Dermis microvascular lymphatic vessel endothelial cell (primary cell): Measurements from ENCODE around the gene DCTN1. TPM values are rescaled to one million over a fixed set of nuclear protein-coding genes. Genes with fewer than 3 reads are reported as not detected.
"Not testable (repeated sequence)": the region's sequence is repeated elsewhere in the genome, so short reads cannot be mapped to it uniquely, and the experiment has no call there.

ENCODE experiments used
- DNase-seq, 2 donors: peaks; one replicate each; pipeline versions ENCODE4 v3.0.0 to v3.0.0-alpha.2; 2010; ENCODE audit warnings: low read depth in 2 of 2
- total RNA-seq: library from RNA; depleted of rRNA; stranded (reverse); fragments of >200 nt; gene quantifications from 2 replicates; pipeline ENCODE4 v1.2.1, GENCODE V29; 2014

The DCTN1 gene
- total RNA-seq, 1 donor from 2014 or later, result 105 TPM

DNA sequence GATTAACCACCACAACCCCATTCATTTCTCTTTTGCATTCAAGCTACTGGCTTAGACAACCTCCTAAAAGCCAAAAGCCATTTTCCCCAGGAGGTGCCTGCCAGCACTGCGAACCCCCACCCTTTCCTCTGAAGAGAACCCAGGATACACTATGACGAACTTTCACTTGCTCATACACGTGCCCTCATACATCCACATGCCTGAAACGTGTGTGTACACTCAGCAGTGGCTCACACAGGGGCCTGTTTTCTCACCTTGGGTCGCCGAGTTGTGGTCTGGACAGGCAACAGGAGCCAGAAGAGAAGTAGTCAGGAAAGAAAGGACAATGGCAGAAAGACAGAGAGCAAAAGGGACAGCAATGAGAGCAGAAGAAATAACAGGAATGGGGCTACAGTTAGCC lies 7.4 kb downstream of the DCTN1 start:
- no peak for DNase-seq

DNA sequence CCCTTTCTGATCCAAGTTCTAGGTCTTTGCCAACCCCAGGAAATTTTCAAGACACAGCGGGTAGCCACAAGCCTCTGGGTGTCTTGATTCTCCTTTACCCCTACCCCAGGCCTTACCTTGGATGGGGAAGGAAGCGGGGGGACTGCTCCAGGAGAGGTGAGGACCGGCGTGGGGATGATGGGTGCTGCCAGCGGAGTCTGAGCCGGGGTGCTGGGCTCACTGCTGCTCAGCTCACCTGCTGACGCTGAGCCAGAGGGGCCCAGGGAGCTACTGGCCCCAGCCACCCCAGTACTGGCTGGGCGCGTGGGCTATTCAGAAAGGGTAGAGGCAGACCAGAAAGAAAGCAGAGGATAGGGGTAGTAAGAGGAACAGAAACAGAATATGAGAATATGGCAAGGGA lies 8.7 kb downstream of the DCTN1 start:
- DNase-seq, result no peak

DNA sequence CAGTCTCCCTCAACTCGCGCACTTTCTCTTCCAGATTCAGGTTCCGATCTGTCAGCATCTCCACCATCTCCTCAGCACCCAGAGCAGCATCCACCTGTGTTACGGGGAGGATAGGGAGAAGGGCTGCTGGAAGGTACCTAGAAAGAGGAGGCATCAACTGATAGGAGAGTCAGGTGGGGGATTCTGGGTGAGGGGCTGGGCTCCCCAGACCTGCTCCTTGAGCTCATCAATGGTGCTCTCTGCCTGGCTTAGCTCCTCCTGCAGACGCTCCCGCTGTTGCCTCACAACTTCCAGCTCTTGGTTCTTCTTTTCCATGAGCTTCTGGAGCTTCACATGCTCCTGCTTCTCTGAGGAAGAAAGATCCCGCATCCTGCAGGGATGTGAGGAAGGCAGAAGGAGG lies 10.1 kb downstream of the DCTN1 start:
- no peak for DNase-seq

DNA sequence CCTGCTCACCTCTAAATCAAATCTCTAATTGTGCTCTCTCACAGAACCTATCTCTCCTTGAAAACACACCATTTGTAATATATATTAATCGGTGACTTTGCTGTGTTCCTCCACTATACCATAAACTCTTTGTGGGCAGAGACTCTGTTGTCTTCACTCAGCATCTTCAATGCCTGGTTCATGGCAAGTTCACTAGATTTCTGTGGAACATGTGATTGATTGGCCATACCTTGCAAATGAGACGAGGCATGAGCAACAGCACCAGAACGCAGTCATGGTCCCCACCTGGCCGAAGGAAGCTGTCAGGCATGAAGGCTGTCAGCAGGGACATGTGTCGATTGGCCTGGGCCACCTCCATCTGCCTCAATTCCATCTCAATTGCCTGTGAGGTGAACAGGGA lies 11.6 kb downstream of the DCTN1 start:
- DNase-seq, result no peak

DNA sequence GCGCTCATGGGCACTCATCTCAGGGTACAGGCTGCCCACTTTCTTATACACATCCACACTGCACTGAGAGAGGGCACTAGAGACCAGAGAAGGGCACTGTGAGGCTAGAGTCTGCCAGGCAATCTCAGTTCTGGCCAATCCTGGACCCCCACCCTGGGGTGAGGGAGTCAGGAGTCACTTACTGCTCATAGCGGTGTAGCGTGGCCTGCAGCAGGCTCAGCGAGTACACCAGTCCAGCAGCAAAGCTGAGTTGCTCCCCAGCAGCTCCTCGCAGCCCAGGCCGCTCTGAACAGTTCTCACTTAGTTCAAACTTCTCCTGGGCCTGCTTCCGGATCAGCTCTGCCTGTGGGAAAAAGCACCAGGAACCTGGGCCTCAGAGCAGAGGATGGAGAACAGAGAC lies 12.3 kb downstream of the DCTN1 start:
- no peak for DNase-seq

DNA sequence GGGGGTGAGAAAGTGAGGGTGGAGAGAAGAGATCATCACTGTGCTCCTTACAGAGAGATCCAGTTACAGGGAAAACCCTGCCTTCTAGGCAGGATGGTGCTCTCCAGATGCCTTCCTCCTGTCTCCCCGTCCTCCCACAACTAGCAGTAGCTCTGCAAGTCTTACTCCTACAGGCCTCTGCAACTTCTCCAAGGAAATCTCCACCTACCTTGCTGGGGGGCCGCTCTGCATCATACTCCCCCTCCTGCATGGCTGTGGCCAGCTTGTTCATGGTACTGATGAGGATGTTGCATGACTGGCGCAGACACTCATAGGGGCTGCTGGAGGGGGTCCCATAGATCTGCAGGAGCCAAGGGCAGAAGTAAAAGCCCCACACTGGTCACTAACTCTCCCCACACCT lies 14.1 kb downstream of the DCTN1 start:
- no peak for DNase-seq

DNA sequence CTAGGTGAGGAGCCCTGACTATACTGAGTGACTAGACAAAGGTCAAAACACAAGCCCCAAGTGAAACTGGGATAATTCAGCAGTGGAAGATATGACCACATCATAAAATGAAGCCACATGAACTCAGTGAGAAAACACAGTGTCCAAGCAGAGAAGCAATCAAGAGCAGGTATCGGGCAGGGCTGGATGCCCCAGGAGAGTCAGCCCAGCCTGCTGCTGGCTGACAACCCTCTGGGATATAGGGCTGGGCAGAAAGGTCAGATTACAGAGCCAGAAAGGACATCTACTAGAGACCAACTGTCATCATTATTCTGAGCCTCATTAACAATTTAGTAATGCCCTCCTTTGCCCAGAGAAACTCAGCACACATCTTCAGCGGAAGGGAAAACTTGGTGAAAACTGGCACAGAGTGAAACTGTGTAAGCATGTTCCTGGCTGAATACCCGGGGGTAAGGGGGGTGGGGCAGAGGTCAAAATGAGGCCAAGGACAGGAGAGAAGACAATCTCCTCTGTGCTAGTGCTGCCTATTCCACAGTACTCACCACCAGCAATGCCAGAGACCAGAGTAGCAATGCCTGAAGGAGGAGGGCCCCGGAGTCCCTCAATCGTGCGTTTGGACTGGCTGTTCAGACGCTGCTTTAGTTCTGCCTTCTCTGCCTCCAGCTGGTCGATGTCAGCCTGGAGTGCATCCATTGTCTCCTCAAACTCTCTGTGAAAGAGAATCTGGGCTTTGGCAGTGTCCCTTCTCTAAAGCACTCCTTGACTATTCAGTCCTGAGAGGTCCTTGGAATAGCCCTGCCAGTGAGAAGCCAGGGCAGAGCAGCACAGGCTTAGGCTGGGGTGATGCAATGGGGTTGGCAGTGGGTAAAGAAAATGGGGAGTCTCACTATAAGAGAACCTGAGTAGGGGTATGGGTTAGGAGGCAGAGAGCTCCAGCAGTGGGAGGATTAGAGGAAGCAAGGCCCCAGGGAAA lies 15.3 kb downstream of the DCTN1 start:
- no peak for DNase-seq

DNA sequence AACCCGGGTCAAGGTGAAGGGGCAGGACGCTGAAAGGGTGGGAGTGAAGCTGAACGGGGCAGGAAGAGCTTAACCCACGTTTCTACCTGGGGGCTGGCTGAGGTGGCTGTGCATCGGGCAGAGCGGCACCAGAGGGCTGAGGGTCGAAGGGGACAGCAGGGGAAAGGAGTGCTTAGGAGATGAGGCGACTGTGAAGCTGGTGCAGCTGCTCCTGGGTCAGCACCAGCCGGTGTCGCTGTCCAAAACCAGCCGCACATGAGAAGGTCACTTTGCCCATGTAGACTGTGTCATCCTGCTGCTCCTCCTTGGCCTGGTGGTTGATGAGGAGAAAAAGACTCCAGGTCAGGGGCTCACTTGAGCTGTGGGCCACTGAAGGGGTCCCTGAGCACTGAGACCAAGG lies 18.8 kb downstream of the DCTN1 start:
- DNase-seq, result no peak

DNA sequence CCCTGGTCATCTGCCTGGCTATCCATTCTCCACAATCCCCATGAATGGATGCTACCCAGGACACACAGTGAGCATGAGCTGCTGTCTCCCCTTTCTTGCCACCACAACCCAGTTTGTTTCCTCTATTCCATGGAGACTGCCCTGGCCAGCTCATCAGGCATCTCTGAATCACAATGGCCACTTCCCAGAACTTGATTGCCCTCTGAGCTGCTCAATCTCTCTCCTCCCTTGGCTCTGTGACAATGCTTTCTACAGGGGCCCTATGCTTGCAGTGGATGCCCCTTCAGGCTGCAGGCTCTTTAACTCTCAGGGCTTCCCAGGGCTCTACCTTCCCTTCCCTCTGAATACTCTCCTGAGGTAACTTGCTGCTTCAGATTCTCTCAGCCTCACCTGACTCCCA lies 22.5 kb downstream of the DCTN1 start:
- DNase-seq, result no peak

DNA sequence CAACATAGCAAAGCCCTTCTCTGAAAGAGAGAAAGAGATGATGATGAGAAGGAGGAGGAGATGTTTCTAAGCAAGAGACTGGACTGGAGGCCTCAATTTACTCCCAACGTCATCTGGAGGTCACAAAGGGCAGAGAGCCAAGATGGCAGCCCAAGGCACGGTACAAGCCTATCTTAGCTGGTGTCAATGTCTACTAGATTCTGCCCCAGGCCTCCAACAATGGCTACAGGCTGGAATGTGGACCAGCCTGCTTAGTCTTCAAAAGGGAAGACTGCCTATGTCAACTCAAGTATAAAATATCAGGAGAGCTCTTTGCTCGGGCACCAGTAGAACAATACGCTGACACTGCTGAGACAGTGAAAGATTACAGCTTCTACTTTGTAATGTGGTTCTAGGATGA lies 30.2 kb downstream of the DCTN1 start:
- no peak for DNase-seq

DNA sequence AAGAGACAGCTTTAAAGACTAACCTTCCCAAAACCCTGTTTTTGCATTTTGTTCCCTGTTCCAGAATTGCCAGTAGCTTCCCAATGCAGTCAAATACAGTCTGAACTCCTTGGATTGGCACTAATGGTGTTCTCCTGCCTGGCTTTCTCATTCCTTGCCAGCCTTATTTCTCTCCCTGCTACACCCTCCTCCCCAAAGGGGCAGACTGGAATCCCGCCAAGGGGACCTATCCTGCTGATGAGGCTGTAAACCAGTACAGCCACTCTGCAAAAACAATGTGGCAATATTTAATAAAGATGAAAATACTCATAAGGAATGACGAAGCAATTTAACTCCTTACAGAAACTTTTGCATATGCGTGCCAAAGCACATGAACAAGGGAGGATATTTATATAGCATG lies 32.4 kb downstream of the DCTN1 start:
- DNase-seq, result no peak

DNA sequence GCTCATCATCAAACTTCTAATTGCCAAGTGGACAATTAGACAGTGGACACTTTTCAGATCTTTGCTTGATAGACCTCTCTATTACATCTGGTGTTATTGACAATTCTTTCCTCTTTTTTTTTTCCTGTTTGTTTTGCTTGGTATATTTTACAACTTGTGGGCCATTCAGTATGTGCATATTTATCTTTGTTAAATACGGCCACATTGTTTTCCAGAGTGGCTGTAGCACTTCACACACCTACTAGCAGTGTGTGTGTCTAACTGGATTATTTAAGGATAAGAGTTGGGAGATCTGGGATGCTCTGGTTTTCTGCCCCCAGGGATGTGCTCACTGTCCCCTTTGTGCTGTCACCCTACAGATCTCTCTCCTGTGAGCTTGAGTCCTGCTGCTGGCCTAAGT lies 32.8 kb downstream of the DCTN1 start:
- no peak for DNase-seq

DNA sequence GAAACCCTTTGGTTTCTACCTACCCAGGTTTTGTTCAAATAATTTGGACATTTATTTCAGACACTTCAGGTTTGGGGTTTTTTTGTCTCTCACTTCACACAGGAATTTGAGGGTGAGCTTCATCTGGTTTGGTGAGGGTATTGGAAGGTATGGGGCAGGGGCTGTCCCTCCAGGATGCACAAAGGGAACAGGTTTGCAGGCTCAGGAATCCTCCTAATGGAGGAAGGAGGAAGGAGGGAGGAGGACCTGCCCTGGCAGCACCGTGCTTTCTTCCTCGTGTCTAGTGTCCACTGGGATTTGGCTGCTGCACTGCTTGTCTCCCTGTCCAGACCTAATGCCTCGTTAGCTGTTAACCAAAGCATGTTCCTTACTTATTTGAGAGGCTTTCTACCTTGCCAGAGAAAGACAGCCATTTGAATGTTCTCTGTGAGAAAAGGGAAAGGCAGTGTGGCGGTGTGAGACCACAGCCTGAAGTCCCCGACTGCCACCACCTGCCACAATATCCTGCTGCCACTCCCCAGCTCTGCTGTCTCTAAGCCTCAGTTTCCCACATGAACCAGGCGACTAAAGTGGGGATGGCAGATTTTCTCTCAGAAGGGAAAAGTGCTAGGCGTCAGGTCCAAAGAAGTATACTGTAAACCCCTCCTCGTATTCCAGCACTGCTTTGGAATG lies 34.7 kb downstream of the DCTN1 start:
- DNase-seq, result no peak

DNA sequence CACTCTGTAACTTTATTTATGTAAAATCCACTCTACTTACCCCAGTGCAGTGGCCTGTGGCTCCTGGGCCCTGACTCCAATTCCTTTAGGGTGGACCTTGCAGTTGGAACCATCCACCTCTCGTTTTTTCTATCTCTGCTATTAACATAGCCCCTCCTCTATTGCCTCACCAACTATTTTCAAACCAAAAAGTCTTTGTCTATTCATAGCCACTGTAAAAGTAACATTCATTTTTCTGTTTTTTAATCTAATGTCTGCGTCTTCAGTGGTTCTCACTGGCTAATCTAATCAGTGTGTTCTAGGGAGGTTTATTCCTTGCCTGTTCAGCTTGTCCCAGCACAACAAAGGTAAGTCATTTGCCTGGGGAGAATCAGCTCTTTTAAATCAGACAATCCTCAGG lies 36.8 kb downstream of the DCTN1 start, which contains the start of gene SLC4A5:
SLC4A5 (minus strand) TSS at position 101 of the 400 bp plus-strand sequence. CDS start 28,393 bp downstream, outside the sequence.
- DNase-seq, result no peak

DNA sequence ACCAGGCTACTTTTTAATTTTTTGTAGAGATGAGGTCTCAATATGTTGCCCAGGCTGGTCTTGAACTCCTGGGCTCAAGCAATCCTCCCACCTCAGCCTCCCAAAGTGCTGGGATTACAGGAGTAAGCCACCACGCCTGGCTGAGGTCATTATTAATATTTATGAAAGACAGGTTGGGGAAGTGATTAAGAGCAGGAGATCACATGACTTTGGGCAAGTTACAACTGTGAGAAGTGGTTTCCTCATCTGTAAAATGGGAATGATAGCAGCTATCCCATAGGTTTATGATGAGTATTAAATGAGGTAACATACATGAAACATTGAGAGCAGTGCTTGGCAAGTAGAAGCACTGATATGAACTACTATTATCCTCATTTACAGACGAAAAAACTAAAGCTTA lies 43.9 kb downstream of the DCTN1 start:
- DNase-seq, result not testable (repeated sequence)

DNA sequence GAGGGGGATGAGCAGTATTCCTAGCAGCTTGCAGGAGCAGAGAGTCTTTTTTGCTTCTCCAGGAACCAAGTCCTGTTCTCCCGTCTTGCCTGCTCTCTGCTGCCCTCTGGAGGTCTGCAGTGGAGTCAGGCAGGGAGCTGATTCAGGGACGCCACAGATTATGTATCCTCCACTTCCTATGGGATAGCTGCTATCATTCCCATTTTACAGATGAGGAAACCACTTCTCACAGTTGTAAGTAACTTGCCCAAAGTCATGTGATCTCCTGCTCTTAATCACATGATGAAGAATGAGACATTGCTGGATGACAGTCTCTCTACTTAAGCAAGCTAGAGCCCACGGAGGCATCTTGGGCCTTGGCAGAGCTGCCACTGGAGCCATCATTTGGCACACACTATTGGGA lies 45.2 kb downstream of the DCTN1 start:
- DNase-seq, result peak; percentile 42 to 69

DNA sequence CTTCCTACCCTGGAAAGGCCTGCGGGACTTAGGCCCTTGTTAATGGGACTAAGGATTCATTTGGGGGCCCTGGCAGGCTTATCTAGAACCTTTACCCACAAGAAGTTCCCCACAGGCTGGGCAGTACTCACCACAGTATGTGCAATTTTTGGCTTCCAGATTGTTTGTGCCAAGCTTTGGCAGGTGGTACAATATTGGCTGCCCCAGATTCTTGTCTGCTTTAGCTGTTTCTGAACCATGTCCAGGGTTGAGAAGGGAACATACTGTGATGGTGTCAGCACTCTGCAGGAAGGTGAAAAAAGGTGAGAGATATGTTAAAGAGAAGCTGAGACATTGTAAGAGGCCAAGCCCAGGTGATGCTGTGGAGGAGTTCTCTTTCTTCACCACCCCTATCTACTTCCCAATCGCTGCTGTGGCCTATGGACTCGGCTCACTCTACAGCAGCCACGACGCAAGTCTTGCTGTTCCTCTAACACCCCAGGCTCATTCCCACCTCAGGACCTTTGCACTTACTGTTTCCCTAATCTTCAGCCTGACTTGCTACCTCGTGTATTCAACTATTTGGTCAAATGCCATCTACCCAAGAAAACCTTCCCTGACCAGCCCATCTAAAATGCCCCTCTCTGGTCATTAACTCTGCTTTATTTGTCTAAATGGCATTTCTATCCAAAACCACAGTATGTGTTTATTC lies 46.1 kb downstream of the DCTN1 start:
- DNase-seq, result no peak

DNA sequence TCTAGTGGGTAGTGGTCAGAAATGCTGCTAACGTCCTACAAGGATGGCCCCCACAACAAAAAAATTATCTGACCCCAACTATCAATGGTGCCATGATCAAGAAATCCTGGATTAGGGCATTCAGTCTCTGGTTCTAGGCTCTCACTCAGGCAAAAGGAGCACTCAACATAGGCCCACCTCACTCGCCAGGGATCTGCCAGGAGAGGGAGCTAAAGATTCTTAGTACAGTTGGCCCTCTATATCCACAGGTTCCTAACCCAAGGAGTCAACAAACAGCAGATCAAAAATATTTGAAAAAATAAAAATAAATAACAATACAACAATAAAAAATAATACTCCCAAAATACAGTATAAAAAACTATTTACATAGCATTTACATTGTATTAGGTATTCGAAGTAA lies 46.9 kb downstream of the DCTN1 start:
- DNase-seq, result peak; percentile 56 to 58

DNA sequence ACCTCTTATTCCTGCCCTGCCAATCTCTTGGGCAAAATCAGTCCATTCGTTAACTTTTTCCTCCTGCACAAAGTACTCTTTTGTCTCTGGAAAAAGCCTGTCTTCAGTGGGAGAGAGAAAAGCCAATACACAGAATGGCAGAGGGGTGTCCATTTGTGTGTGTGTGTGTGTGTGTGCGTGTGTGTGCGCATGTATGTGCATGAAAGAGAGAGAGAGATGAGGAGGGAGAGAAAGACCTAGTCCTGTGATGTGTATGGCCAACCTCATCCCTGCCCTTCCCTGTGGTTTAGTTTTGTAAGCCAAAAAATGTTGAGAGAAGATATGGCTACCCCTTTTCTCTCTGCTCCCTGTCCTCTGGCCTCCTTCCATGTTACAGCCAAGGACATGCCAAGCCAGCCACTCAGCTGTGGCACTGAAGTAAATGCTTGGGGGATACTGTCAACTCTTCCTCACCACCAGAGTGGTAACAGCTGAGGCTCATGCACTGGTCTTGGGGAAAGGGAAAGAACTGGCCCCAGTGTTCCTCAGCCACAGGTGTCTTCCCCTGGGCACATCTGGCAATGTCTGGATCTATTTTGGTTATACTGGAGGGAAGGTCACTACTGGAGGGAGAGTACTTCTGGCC lies 47.4 kb downstream of the DCTN1 start:
- no peak for DNase-seq

DNA sequence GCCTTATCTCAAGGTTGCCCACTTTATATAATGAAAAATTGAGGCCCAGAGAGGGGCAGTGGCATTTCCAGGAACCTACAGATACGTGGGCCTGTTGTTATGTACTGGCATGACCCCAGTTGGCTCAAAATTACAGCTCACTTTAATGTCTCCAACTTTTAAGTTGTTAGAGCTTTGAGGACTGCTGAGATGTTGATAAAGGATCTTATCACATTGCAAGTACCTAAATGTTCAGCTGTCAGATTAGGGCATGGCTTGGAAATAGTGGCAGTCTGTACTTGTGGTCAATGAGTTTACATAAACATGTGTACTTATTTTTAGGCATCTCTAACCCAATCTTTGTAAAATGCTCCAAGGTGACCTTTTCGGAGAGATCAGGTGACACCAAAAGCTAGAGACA lies 51.5 kb downstream of the DCTN1 start:
- no peak for DNase-seq

DNA sequence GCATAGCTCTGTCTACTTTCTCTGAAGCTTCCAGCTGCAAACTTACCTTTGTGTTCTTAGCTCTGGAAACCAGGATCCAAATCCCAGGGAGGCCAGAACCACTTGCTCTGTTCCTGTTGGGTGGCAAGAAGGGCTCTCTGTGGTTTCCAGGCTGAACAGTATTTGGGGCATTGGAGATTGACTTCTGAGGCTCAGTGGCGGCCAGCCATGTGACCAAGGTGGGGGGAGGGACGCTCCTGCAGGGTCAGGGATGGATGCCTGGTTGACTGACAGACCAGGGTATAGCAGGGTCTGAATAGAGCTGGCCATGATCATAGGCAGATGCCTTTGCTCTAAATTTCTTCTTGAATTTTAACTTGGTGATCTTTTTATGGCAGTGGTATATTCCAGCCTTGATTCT lies 52.0 kb downstream of the DCTN1 start:
- no peak for DNase-seq

DNA sequence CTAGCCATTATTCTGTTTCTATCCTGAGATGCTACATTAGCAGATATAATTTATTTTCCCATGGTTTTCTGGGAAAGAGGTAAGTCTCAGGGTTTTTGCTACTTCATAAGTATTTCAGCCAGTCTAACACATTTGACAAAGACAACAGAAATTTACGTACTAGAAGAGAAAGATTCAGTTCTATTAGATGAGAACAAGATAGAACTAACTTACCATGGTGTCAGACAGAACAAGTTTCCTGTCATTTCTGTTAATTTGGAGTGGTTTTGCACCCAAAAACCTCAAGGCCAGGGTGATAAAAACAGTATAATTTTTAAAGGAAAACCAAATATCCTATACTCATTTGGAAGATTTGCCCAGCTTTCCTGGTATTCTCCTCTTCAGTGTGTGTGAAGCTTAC lies 52.5 kb downstream of the DCTN1 start:
- DNase-seq, result no peak
